Suppressor macrophage treated with lipopolysaccharide for 4 hours (primary cell): Measurements from ENCODE around the gene INS.

Experiments
- DNase-seq: peaks from one replicate; pipeline ENCODE4 v3.0.0-alpha.2; 2020

INS gene

DNA sequence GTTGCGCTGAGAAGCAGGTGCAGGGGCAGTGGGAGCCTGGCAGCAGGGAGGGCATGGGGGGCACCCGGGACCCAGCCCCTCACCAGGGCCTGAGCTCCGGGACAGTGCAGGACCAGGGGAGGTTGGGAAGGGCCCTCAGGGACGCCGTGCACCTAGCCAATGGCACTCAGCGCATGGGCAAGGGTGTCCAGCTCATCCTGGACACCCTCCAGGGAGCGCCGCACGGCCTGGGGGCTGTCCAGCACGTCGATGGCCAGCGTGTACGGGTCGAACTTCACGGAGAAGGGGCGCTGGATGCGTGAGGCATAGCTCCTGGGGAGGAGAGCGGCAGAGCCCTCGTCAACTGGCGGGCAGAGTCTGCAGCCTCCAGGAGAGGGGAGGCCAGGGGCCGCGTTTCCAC, 3.1 kb upstream of the INS start:
- no peak for DNase-seq

DNA sequence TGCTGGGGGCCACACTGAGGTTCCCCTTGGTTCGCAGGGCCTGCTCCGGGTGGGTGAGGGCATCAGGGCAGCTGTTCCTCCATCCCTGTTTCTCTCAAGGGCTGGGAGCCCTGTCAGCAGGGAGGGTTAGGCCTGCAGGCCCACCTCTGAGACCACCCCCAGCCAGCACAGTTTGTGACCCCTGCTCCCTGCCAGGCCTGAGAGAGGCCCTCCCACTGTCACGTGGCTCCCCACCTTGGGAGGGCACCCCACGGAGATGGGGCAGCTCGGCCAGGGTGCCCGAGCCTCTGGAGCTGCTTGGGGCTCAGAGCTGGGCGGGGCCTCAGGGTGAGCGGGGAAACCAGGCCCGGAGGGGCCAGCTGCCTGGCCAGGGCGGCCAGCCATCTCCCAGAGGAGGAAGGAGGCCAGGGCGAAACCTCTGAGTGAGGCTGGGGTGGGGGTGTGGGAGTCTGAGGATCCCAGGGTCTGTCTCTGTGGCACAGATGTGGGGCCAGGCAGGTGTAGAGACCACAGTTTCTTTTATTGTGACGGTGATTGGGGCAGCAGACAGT, 2.5 kb upstream of the INS start:
- DNase-seq, result no peak

DNA sequence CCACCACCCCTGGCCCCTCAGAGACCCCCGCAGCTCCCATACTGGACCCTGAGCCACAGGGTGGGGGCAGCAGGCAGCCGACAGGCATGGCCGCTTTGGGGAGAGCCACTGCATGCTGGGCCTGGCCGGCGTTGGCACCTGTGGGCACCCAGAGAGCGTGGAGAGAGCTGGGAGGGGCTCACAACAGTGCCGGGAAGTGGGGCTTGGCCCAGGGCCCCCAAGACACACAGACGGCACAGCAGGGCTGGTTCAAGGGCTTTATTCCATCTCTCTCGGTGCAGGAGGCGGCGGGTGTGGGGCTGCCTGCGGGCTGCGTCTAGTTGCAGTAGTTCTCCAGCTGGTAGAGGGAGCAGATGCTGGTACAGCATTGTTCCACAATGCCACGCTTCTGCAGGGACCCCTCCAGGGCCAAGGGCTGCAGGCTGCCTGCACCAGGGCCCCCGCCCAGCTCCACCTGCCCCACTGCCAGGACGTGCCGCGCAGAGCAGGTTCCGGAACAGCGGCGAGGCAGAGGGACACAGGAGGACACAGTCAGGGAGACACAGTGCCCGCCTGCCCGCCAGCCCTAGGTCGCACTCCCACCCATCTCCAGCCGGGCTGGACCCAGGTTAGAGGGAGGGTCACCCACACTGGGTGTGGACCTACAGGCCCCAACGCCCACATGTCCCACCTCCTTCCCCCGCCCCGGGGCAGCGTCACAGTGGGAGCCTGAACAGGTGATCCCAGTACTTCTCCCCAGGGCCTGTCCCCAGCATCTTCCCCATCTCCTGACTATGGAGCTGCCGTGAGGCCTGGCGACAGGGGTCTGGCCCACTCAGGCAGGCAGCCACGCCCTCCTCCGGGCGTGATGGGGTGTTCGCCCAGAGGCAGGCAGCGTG, 1.2 kb downstream of the INS start:
- DNase-seq, result no peak

DNA sequence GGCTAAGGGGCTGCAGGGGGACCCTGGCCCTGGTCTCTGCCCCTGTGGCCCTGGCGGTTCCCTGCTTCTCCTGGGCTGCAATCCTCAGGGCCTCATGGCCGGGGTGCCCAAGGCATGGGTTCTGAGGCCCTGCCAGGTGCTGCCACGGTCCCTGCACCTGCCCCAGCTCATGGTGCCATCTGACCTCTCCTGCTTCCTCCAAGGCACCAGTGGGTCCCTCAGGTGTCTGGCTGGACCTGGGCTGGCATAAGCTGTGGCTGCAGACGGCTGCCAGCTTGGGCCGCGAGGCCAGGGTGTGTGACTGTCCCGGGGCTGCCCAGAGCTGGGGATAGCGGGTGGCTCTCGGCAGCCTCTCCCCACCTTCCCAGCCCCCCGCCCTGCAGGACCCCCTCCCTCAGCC, 2.0 kb downstream of the INS start:
- DNase-seq, result no peak

DNA sequence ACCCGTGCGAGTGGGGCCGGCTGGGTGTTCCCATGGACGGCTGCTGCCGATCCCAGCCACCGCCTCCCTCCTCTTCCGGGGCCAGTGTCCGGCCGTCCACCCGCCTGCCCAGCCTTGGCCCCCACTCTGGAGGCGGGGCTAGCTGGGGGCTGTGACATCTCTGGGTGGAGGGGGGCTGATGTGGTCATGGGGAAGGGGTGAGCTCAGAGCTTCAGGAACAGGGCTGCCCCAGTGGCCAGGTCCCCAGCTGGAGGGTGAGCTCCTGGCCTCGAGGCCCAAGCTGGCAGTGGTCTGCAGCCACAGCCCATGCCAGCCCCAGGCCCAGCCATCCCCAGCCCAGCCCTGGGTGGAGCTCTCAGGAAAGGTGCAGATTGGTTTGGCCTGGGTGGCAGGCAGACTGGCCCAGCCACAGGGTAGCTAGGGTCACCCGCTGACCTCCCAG, 2.7 kb downstream of the INS start:
- no peak for DNase-seq

DNA sequence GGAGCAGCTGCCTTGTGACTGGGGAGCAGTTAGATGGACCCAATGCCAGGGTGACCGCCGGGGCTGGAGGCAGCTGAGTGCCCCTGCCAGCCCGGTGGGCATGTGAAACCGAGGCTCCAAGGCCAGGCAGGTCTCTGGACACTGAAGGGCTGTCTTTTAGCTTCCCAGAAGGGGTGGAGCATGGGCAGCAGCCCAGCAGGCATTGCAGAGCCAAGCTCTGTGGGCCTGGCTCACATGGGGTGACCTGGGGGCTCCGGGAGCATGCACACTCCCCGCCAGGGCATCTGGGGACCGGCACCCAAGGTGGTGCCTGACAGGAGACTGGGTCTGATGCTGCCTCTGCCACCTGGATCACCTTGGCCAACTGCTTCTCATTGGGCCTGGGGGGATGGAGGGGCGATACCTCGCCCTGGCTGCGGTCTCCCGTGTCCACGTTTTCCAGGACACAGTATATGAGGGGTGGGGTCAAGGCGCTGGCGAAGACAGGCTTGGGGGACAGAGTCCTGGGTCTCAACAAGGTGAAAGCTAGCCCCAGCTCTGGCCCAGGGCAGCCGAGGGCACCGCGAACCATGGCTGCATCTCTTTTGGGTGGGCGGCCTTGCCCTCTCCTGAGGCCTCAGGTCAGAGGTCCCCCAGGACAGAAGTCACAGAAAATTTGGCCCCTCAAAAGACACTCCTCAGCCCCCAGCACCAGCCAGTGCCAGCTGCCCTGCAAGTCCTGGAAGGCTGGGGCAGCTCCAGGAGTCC, 3.5 kb downstream of the INS start:
- no peak for DNase-seq

DNA sequence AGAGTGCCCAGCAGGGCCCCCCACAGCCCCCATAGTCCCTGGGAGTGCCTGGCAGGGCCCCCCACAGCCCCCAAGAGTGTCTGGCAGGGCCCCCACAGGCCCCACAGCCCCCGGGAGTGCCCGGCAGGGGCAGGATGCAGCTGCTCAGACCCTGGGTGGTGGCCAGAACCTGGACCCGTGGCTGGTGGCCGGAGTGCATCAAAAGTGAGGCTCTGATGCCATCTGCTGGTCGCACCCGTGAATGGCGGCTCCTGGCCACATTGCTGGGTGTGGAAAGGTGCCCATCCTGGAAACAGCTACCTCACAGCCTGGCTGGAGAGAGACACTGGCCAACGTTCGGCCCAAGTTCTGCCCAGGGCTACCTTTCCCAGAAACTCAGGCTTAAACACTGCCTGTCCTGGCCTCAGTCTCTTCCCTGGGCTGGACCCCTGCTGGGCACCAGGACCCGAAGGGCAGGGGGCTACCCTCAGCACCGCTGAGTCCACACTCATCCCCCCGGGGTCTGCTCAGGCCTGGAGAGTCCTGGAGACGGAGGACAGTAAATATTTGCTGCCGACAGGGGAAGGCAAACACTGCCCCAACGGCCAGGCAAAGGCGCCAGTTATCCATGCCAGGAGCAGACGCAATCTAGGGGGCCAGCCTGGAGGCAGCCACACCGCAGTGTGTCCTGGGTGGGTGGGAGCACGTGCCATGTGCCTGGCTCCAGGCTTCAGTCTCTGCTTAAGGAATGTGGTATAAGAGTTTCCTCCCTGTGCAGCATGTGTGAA, 4.4 kb downstream of the INS start:
- DNase-seq, result peak; percentile 74

DNA sequence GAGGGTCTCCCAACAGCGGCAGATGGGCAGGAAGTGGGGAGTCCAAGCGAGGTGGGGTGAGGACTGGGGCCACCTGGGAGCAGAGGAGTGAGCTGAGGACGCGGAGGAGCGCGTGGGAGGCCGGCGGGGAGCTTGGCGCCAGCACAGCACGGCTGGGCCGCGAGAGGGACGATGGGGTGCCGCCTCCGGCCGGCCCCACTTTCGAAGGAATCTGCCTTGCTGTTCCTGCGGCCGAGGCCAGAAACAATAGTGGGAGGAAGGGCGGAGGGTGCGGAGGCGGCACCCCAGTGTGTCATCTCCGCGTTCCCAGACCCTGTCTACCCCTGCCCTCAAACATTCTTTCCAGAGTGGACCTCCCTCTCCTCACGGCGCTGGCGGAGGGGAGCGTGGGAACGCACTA, 5.5 kb downstream of the INS start:
- DNase-seq, result no peak

DNA sequence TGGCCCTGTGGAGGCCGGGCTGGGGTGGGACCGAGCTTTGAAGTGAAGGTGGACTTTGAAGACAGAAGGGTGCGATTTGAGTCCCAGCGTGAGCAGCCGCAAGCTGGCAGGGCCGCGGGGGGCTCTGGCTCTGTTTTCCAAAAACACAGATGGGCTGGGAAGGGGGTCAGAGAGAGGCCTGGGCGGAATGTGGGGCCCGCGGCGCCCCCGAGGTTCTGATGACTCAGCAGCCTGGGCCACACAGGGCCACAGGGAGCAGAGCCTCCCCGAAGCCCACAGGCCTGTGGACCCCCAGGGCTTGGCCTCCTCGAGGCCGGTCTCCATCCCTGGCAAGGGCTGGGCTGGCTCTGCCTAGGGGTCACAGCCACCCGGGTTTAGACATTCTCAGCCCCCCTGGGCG, 6.1 kb downstream of the INS start:
- no peak for DNase-seq

DNA sequence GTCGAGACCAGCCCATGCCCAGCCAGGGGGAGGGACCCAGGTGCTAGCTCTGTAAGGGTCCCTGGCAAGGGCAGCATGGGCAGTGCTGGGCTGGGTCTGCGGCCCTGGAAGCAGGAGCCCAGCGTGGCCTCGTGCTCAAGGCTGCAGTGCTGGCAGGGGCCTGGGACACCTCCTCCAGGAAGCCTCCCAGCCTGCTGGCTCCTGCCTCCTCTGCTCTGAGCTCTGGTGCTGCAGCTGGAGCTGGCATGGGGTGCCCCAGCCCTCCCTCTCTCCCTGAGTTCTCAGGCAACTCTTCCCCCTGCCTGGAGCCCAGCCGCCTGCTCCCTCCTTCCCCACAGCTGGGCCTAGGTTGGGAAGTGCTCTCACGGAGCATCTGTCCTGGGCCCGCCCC, 6.8 kb downstream of the INS start:
- no peak for DNase-seq

DNA sequence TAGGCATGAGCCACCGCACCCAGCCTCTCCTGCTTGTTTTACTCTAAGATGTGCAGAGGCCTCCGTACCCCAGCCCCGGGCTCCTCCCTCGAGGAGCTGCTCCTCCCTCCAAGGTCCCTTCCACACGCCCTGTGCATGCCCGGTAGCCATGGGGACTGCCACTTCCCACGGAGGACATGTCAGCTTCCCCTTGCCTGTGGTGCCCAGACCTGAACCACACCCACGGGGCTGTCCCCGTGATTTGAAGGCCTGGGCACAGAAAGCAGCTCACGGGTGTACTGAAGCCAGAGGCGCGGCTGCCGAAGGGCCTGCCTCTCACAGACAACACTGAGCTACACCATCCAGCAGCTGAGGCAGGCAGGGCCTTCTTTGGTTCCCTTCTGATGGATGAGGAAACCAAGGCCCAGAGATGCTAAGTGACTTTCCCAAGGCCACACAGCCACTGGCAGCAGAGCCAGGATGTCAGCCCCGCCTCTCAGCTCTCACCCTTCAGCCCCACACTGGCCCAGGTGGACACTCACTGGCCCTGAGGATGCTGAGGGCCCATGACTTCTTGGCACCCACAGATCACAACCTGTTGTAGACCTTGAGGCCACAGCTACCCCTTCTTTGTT, 7.3 kb downstream of the INS start:
- DNase-seq, result no peak

DNA sequence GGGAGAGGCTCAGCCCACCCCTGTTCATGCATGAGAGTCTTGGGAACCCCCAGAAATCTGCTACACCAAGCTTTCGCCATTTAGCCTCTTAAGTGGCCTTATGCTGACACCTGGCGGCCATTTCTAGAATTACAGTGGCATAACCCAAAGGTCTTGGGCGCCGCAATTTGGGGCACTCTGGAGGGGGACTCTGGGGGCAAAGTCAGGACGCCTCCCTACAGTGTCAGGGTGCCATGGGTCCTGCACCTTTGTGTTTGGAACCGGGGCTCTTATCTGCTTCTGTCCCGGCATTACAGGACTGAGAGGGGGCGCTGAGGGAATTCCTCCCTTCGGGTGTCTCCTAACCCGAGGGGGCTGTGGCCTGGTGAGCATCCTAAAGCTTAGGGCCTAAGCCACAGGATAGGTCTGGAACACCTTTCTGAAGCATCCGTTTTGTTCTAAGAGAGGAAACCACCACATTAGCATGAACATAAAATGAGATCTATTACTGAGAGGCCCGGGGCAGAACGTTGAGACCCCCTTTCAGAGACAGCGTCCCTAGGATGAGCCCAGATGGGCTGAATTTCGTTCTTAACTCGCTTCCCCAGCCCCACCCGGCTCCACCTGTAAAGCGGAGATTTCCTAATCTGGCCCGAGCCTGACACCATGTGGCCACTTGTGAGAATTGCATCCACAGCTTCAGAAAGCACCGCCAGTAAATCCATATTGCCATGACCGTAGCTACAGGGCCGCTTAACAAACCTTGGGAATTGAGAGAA, 9.3 kb downstream of the INS start:
- DNase-seq, result peak; percentile 82

DNA sequence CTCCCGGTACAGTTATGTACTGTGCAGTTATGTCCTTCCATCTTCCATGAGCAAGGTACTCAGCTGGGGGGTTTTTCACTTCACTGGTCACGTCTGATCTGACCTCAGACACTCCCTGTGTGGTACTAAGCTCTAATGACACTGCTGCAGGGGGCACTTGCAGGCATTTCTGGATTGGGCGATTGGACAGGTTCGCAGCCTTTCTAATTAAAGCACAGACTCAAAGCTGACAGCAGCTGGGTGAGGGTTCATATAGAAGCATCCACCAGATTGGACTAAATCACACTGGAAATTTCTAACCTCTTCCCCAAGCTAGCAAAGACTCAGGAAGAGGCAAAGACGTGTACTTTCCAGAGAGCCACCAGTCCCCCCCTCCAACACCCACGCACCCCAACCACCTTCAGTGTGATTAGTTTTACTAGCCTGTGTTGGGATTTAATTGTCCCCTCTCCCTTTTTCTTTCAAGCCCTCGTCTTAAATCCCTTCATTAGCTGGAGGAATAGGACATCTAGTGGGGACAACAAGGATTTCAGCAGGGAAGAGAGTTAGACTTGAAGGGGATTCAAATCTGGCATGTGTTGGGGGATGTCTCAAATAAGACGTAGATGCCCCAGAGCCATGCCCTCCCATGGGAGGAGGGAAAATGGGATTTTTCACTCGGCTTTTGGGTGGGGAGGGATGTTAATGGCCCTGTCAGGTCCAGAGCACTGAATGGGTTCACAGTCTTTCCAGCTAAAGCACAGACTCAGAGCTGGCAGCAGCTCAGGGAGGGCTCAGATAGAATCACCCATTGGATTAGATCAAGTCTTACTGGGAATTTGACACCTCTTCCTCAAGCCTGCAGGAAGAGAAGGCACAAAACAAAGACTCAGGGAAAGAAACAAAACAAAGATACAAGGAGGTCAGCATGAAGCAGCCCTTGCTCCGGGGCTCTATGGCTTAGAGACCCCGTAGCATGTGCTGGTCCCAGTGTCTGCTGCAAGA, 10.9 kb downstream of the INS start:
- DNase-seq, result peak; percentile 29

DNA sequence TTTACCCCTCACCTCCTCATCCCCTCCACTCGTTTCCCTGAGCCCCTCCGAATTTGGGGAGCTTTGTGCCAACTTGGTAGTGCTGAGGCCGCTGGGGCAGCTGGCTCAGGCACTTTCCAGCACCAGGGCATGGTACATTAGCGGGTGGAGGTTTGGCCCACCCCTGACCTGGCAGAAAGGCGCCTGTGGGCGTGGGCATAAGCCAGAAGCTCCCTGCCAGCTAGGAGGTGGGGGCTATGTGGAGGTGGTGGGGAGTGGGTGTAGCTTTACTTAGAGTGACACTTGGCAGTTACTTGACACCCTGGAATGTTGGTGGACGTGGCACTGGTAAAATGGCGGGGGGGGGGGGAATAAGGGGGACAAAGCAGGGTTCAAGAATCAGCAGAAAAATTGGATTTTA, 11.5 kb downstream of the INS start:
- DNase-seq, result no peak

DNA sequence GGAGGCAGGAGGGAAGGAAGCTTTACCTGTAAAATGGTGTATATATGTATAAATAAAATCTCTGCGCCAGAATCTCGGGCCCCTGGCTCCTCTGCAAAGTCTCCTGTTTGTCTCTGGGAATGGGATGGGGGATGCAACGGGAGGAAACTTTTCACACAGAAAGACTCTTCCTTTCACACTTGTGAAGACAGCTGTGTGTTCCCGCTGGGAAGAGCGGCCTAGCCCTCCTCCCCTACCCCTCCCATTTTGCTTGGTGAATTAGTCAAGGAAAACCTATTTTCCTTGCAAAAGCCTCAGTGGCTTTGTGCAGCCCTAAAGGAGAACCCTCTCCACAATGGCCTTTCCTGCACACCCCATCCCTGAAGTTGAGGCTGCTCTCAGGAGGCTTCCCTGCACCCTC, 12.4 kb downstream of the INS start:
- no peak for DNase-seq

DNA sequence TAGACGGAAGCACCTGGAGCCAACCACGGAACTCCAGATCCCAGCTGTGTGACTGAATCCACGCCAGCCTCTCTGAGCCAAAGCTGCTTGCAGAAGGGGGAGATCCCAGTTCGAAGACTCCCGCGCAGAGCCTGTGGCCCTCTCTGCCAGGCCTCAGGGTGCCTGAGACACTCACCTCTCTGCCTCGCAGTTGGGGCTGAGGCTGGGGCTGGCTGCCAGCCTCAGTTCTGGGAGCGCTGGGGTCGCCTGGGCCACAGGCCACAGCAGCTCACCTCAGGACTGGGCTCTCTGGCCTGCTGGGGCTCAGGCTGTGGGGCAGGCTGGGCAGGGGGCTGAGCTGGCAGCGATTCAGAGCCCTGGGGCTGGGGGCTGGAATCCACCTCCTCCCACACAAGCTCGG, 13.6 kb downstream of the INS start:
- DNase-seq, result no peak

DNA sequence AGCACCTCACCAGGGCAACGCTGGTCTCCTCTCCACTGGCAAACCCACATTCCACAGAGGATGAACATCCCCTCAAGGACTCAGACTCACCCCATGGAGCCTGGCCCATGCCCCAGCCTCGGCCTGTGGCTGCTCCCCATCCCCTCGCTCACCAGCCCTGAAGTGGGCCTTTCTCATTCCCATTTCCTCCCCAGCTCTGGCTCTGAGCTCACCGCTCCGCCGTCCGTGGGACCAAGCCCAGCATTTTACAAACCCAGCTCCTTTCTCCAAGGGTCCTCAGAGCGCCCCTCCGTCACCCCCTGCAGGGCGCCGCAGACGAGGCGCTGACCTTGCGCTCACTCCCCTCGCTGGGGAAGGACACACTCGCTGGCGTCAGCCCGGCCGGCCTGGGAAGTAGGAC, 15.0 kb downstream of the INS start:
- no peak for DNase-seq

DNA sequence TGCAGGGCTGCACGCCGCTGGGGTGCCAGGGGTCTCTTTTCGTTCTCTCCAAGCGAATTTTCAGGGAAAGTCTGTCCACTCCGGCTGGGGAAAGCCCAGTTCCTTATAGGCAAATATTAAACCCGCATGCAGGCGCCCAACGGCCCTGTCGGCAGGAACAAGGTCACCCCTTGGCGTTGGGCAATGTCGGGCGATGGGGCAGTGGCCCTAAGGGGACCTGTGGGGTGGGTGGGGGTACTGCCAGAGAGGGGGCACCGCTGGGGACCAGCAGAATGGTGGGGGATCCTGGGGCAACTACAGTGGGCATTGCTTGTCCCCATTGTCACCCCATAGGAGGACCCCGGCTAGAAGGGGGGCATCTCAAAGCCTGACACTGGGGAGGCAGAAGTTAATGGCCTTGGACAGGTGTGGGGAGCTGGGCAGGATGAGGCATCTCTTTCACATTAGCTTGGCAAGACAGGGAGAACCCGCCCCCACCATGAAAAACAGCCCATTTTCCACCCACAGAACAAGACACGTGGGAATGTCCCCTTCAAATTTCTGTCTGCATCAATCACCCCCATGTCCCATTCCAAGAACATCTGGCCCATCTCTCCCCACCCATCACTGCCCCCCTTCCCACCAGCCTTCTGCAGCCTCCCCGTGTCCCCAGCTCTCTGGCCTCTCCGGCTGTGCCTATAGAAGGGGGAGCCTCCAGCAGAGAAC, 16.3 kb downstream of the INS start:
- DNase-seq, result peak; percentile 29

DNA sequence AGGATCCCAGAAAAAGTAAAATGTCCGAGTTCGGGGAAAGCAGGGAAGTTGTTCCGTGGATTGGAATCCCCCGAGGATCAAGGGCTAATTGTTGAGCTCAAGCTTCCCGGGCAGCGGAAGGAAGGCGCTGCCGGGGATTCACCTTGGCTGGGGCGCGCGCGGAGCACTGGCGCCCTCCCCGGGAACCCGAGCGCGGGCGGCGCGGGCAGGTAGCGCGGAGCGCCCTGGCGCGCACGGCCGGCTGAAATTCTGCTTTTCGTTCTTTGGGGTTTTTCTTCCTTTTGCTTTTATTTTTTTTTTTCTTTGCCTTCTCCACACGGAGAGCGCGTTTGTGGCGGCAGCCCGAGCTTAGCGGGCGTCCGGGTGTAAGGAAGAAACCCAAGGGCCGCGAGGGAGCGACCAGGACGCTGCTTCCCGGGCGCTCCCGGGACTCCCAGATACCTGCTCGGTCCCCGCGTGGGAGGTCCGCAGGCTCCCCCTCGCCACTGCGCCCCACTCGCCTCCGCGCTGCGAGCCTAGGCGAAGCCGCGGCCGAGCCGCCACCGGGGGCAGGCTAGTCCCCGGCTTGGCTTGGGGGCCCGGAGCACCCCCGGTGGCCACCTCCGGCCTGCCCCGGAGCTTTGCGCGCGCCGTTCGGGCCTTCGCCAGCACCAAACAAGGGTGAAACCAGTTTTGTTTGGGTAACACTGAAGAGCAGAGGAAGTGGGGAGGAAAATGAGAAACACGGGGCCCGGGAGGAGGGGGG, 17.0 kb downstream of the INS start:
- DNase-seq, result no peak

DNA sequence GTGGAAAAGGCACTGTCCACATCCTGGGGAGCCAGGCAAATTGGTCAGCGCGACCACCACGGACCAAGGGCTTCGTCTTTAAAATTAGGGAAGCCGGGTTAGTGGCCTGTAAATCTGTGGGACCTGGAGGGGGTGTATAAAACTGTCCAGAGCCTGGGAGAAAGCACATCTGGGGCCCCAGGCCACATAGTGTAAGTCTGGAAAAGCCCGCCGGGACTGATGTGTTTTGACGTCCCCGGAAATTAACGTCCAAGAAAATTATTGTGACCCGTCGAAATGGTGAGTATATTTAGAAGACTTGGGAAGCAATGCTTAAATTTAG, 17.6 kb downstream of the INS start:
- DNase-seq, result peak; percentile 63
